ENCODE measurements around the gene MYO5C.

The MYO5C gene

GRCh38 chr15:52309154-52309548 is 13.5 kb upstream of the MYO5C start:
- Histone ChIP-seq H3K27me3 (no peaks in the 10 kb centered on the region), H3K9me3 (no peaks in the 10 kb centered on the region), H3K36me3 (no peaks in the 10 kb centered on the region), H3K4me1 (no peaks in the 10 kb centered on the region), H3K4me3 (ENCODE audit: low read depth, low read length) (no peak overlapping the region)
- DNase-seq, result no peak
- TF ChIP-seq CTCF (IDR thresholded peaks at IDR 0.05; ENCODE audit: low read depth, low read length), result no peak

GRCh38 chr15:52308446-52309153 is 13.0 kb upstream of the MYO5C start:
- DNase-seq, result no peak
- no peaks in the 10 kb centered on the region for H3K4me1 ChIP-seq
- H3K4me3 ChIP-seq (ENCODE audit: low read depth, low read length), result no peak overlapping the region
- no peak for TF ChIP-seq CTCF (IDR thresholded peaks at IDR 0.05; ENCODE audit: low read depth, low read length)
- H3K36me3 ChIP-seq, result no peaks in the 10 kb centered on the region
- no peaks in the 10 kb centered on the region for H3K27me3 ChIP-seq
- no peaks in the 10 kb centered on the region for H3K9me3 ChIP-seq

DNA sequence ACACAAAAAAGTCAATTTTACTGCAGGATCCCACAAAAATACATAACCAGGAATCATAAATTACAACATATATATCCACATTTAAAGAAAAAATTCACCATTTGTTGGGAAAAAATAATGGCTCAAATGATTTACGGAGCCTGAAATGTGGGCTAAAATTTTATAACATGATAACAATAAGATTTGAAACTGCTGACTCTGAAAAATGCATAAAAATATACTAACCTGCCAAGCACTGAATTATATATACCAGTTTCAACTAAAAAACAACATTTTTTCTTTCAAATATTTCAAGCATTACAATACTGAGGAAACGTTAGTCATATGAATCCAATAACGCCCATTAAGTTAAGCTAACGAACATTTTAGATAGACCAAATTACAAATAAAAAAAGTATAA is 12.2 kb upstream of the MYO5C start:
- H3K4me1 ChIP-seq, result no peaks in the 10 kb centered on the region
- no peaks in the 10 kb centered on the region for H3K9me3 ChIP-seq
- H3K4me3 ChIP-seq (ENCODE audit: low read depth, low read length), result no peak overlapping the region
- TF ChIP-seq CTCF (IDR thresholded peaks at IDR 0.05; ENCODE audit: low read depth, low read length), result no peak
- H3K27me3 ChIP-seq, result no peaks in the 10 kb centered on the region
- no peaks in the 10 kb centered on the region for H3K36me3 ChIP-seq
- no peak for DNase-seq

DNA sequence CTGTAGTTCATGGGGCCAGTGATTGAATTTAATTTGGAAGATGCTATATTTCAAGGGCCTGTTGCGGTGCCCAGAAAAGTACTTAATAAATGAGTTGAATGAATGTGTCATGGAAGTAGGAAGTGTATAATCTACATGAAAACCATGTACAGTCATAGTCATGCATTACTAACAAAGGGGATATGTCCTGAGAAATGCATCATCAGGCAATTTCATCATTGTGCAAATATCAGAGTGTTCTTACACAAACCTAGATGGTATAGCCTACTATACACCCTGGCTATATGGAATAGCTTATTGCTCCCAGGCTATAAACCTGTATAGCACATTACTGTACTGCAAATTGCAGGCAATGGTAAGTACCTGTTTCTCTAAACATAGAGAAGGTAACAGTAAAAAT is 10.7 kb upstream of the MYO5C start:
- H3K4me1 ChIP-seq, result no peaks in the 10 kb centered on the region
- H3K36me3 ChIP-seq, result no peaks in the 10 kb centered on the region
- no peaks in the 10 kb centered on the region for H3K9me3 ChIP-seq
- TF ChIP-seq CTCF (IDR thresholded peaks at IDR 0.05; ENCODE audit: low read depth, low read length), result no peak
- H3K27me3 ChIP-seq, result no peaks in the 10 kb centered on the region
- DNase-seq, result no peak
- H3K4me3 ChIP-seq (ENCODE audit: low read depth, low read length), result no peak overlapping the region

- DNase-seq, result no peak
- Histone ChIP-seq H3K36me3 (no peaks in the 10 kb centered on the region), H3K4me3 (ENCODE audit: low read depth, low read length) (no peak overlapping the region)
These were observed 7.6 kb upstream of the MYO5C start for GRCh38 chr15:52303093-52303772.

More at GRCh38 chr15:52303093-52303772, 7.6 kb upstream of the MYO5C start:
- H3K4me1 ChIP-seq, result no peaks in the 10 kb centered on the region
- no peaks in the 10 kb centered on the region for H3K9me3 ChIP-seq
- peaks cover 4% of the 10 kb centered on the region; the same call in 1 of the 2 replicates for H3K27me3 ChIP-seq
- no peak for TF ChIP-seq CTCF (IDR thresholded peaks at IDR 0.05; ENCODE audit: low read depth, low read length)

Data from BE2C (cell line).